Right ventricle myocardium superior (tissue), 1 donor: Measurements from ENCODE around the gene MKNK1. TPM values are rescaled to one million over a fixed set of nuclear protein-coding genes. Genes with fewer than 3 reads are reported as not detected.
A peak's percentile ranks its signal among the peaks of the same experiment; 100 is the strongest.
"Not testable (repeated sequence)": the region's sequence is repeated elsewhere in the genome, so short reads cannot be mapped to it uniquely, and the experiment has no call there.

Experiments used
- ATAC-seq: fragments of 200-7000 bp; cut with Tn5 transposase; one replicate; pipeline ENCODE4 v1.9.1; 2020; ENCODE audit warnings: mild to moderate bottlenecking; ENCODE audit not compliant: poor library complexity
- DNase-seq: peaks from one replicate; pipeline ENCODE4 v3.0.0-alpha.2; 2020
- intact Hi-C: fragments of 100-400 bp; cut with DNase I; formaldehyde crosslinking; loops from one replicate; pipeline ENCODE4 v1.11.2; 2022
- long read RNA-seq: library from polyadenylated mRNA; unstranded; transcript quantifications from one replicate; pipeline ENCODE4 v2.0.0, GENCODE V29; 2021
- total RNA-seq: library from RNA; stranded (reverse); fragmentation: NEBNext Ultra II Directional; extraction: Animal tissue kit (Norgen Biotek cat#: 25700); gene quantifications from one replicate; pipeline ENCODE4 v1.2.1, GENCODE V29; 2021
- donor health status: DM: no; HTN: yes; CAD: no; lungs with severe emphysema.

MKNK1 gene
- total RNA-seq: 37.7 TPM
- long read RNA-seq, partial matches to known transcripts: 3 of 74 reads
- long read RNA-seq, other reads (novel, unspliced or antisense): 64 of 74 reads

- DNase-seq (peak; percentile 99), ATAC-seq (peak; percentile 97)
- intact Hi-C loops: no loop called here
Measured at GRCh38 chr1:46603858-46604549, at the start of gene MKNK1. Gene MKNK1 (minus strand): TSS chr1:46604268. CDS start chr1:46583327, 20,941 bp downstream.

GRCh38 chr1:46653405-46653958 is 49.4 kb upstream of the MKNK1 start:
- no peak for ATAC-seq
- intact Hi-C loops: no loop called here
- no peak for DNase-seq

GRCh38 chr1:46652321-46653100 is 48.4 kb upstream of the MKNK1 start:
- DNase-seq: no peak
- intact Hi-C loops: no loop called here
- ATAC-seq: no peak

GRCh38 chr1:46651152-46651551 is 47.1 kb upstream of the MKNK1 start:
- ATAC-seq, DNase-seq, intact Hi-C loops: not testable (repeated sequence)

- ATAC-seq (no peak), DNase-seq (no peak)
- intact Hi-C loops: no loop called here
Measured at GRCh38 chr1:46650491-46650890, 46.4 kb upstream of the MKNK1 start.

- intact Hi-C loops: no loop called here
- DNase-seq: no peak
- no peak for ATAC-seq
Measured at GRCh38 chr1:46649764-46650163, 45.7 kb upstream of the MKNK1 start.

- DNase-seq (no peak), ATAC-seq (no peak)
- intact Hi-C loops: no loop called here
Measured at GRCh38 chr1:46647611-46648010, 43.5 kb upstream of the MKNK1 start.

GRCh38 chr1:46646844-46647243 is 42.8 kb upstream of the MKNK1 start:
- DNase-seq (no peak), ATAC-seq (no peak)
- intact Hi-C loops: no loop called here

- ATAC-seq (no peak), DNase-seq (no peak)
- intact Hi-C loops: no loop called here
Measured at GRCh38 chr1:46646331-46646730, 42.3 kb upstream of the MKNK1 start.

- intact Hi-C loops: no loop called here
- ATAC-seq: no peak
Measured at GRCh38 chr1:46645815-46646214, 41.7 kb upstream of the MKNK1 start.

GRCh38 chr1:46643368-46643775 is 39.3 kb upstream of the MKNK1 start:
- peak; percentile 68 for ATAC-seq
- DNase-seq: no peak
- intact Hi-C loops: no loop called here

More at GRCh38 chr1:46645815-46646214, 41.7 kb upstream of the MKNK1 start:
- no peak for DNase-seq

GRCh38 chr1:46642115-46642680 is 38.1 kb upstream of the MKNK1 start:
- intact Hi-C loops: no loop called here

GRCh38 chr1:46639547-46639946 is 35.5 kb upstream of the MKNK1 start:
- ATAC-seq: no peak
- intact Hi-C loops: no loop called here
- DNase-seq: no peak

More at GRCh38 chr1:46642115-46642680, 38.1 kb upstream of the MKNK1 start:
- DNase-seq (no peak), ATAC-seq (no peak)

GRCh38 chr1:46638921-46639320 is 34.9 kb upstream of the MKNK1 start:
- no peak for ATAC-seq
- intact Hi-C loops: no loop called here

GRCh38 chr1:46637444-46638083 is 33.5 kb upstream of the MKNK1 start:
- DNase-seq (no peak), ATAC-seq (peak; percentile 82)
- intact Hi-C loops: no loop called here

More at GRCh38 chr1:46638921-46639320, 34.9 kb upstream of the MKNK1 start:
- DNase-seq: no peak

- DNase-seq: no peak
- ATAC-seq: no peak
- intact Hi-C loops: no loop called here
Measured at GRCh38 chr1:46635205-46635604, 31.1 kb upstream of the MKNK1 start.

- intact Hi-C loops: no loop called here
- ATAC-seq (no peak), DNase-seq (no peak)
Measured at GRCh38 chr1:46630719-46631118, 26.7 kb upstream of the MKNK1 start.

- no peak for DNase-seq
- intact Hi-C loops: loop anchor here (10.0 kb wide), 1 partner anchor 101 kb away; no protein-coding TSS in a partner anchor
- ATAC-seq: peak; percentile 51
Measured at GRCh38 chr1:46623743-46624644, 19.9 kb upstream of the MKNK1 start.
